Activated naive CD4-positive, alpha-beta T cell treated with anti-CD3 and anti-CD28 coated beads, Interleukin-2, amount 50 U/mL, for 24 hours (primary cell): ENCODE results near the gene CACNA2D3.
"Not testable (repeated sequence)": the region's sequence is repeated elsewhere in the genome, so short reads cannot be mapped to it uniquely, and the experiment has no call there.

Experiments used
- H3K27ac Mint-ChIP-seq: one replicate; pipeline ENCODE4 v1.8.0; 2021; ENCODE audit warnings: mild to moderate bottlenecking, mixed read lengths
- H3K27me3 Mint-ChIP-seq: one replicate; pipeline ENCODE4 v1.8.0; 2021; ENCODE audit warnings: mixed read lengths
- H3K36me3 Mint-ChIP-seq: one replicate; pipeline ENCODE4 v1.8.0; 2021; ENCODE audit warnings: mixed read lengths
- H3K4me1 Mint-ChIP-seq: one replicate; pipeline ENCODE4 v1.8.0; 2021; ENCODE audit warnings: mixed read lengths
- H3K4me3 Mint-ChIP-seq: one replicate; pipeline ENCODE4 v1.8.0; 2021; ENCODE audit warnings: mild to moderate bottlenecking, mixed read lengths
- H3K9me3 Mint-ChIP-seq: one replicate; pipeline ENCODE4 v1.8.0; 2021; ENCODE audit warnings: mixed read lengths

Gene CACNA2D3

GRCh38 chr3:54967731-54968161, 845.4 kb downstream of the CACNA2D3 start:
- Mint-ChIP-seq H3K27ac (no peak overlapping the region), H3K4me3 (no peak overlapping the region), H3K9me3 (no peaks in the 10 kb centered on the region), H3K4me1 (no peaks in the 10 kb centered on the region), H3K36me3 (no peaks in the 10 kb centered on the region), H3K27me3 (peaks cover 2% of the 10 kb centered on the region)

DNA sequence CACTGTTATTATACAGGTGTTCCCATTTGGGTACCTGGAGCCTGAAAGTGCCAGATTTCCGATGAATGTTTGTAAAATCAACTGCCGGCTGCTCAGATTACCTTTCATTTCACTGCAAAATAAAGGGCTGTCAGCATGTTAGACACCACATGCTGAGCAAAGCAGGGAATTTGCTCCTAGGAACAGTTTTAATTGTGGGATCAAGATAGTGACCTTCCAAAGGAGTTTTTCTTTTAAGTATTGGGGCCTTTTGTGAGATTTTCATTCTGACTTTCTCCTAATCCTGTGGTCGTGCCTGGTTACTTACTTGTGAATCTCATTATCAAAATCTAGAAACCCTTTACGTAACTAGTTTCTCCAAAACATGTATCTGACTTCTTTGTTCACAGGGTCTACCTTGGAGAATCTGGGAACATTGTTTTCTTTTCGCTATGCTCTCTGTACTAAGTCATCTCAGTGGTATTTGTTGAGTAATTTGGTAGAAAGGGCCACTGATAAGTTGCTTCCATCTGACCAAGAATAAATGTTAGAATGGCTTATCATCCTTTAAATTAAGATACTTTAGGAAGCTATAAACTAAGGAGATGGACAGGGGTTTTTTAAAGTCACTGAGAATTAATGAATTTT, 846.3 kb downstream of the CACNA2D3 start:
- Mint-ChIP-seq H3K27me3 (peaks cover 2% of the 10 kb centered on the region), H3K4me1 (no peaks in the 10 kb centered on the region), H3K27ac (no peak overlapping the region), H3K36me3 (no peaks in the 10 kb centered on the region), H3K9me3 (no peaks in the 10 kb centered on the region), H3K4me3 (no peak overlapping the region)

- Mint-ChIP-seq H3K4me1 (no peaks in the 10 kb centered on the region), H3K27ac (no peak overlapping the region), H3K36me3 (no peaks in the 10 kb centered on the region), H3K27me3 (peaks cover 2% of the 10 kb centered on the region), H3K4me3 (no peak overlapping the region), H3K9me3 (peaks cover 4% of the 10 kb centered on the region)
These were observed 847.3 kb downstream of the CACNA2D3 start for GRCh38 chr3:54969652-54970051.

DNA sequence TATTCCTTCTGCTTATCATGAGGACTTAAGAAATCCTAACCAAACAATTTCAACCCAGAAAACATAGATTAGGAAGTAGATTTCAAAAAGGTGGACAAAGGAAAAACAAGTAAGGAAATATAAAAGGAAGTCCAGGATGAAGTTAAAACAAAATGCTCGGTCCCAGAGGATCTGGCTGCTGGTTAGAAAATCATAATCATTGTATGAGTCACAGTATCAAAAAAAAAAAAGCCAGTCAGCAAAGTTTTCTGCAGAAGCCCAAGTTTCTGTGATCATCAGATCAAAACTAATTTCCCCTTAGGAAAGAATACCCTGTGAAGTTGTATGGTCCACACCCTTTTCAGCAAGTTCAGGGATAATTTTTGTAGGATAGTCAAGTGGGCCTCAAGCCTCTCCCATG, 848.5 kb downstream of the CACNA2D3 start:
- no peak overlapping the region for H3K27ac Mint-ChIP-seq
- no peaks in the 10 kb centered on the region for H3K27me3 Mint-ChIP-seq
- no peaks in the 10 kb centered on the region for H3K4me1 Mint-ChIP-seq
- no peak overlapping the region for H3K4me3 Mint-ChIP-seq
- peaks cover 4% of the 10 kb centered on the region for H3K9me3 Mint-ChIP-seq
- no peaks in the 10 kb centered on the region for H3K36me3 Mint-ChIP-seq

DNA sequence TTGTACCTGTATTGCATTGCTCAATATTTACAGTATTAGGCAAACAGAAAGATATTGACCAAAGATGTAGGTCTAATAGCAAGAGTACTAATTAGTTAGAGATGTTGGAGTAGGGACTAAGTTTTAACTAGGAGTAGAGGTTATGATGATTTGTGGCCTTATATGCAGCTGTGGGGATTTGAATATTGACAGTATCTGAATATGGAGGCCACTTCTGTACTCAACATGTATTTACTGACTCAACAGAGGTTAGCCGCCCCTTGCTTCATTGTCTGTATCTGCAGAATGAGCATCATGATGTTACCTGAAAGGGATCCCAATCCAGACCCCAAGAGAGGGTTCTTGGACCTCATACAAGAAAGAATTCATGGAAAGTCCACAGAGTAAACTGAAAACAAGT, 855.1 kb downstream of the CACNA2D3 start:
- H3K4me3 Mint-ChIP-seq: no peak overlapping the region
- H3K36me3 Mint-ChIP-seq: no peaks in the 10 kb centered on the region
- H3K4me1 Mint-ChIP-seq: no peaks in the 10 kb centered on the region
- peaks cover 10% of the 10 kb centered on the region for H3K9me3 Mint-ChIP-seq
- no peaks in the 10 kb centered on the region for H3K27me3 Mint-ChIP-seq
- H3K27ac Mint-ChIP-seq: no peak overlapping the region

DNA sequence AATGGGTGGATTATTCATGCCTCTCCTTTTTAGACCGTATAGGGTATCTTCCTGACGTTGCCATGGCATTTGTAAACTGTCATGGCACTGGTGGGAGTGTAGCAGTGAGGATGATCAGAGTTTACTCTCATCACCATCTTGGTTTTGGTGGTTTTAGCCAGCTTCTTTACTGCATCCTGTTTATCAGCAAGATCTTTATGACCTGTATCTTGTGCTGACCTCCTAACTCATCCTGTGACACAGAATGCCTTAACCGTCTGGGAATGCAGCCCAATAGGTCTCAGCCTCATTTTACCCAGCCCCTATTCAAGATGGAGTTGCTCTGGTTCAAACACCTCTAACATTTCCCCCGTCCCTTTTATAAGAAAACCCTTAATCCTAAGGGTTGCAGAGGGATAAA, 855.6 kb downstream of the CACNA2D3 start:
- H3K4me3 Mint-ChIP-seq, H3K27ac Mint-ChIP-seq, H3K27me3 Mint-ChIP-seq, H3K36me3 Mint-ChIP-seq, H3K4me1 Mint-ChIP-seq: not testable (repeated sequence)
- H3K9me3 Mint-ChIP-seq: peaks cover 10% of the 10 kb centered on the region

- Mint-ChIP-seq H3K4me3 (no peak overlapping the region), H3K27me3 (no peaks in the 10 kb centered on the region), H3K9me3 (peaks cover 6% of the 10 kb centered on the region), H3K4me1 (no peaks in the 10 kb centered on the region), H3K27ac (no peak overlapping the region), H3K36me3 (no peaks in the 10 kb centered on the region)
These were observed 860.5 kb downstream of the CACNA2D3 start for GRCh38 chr3:54982807-54983206.

DNA sequence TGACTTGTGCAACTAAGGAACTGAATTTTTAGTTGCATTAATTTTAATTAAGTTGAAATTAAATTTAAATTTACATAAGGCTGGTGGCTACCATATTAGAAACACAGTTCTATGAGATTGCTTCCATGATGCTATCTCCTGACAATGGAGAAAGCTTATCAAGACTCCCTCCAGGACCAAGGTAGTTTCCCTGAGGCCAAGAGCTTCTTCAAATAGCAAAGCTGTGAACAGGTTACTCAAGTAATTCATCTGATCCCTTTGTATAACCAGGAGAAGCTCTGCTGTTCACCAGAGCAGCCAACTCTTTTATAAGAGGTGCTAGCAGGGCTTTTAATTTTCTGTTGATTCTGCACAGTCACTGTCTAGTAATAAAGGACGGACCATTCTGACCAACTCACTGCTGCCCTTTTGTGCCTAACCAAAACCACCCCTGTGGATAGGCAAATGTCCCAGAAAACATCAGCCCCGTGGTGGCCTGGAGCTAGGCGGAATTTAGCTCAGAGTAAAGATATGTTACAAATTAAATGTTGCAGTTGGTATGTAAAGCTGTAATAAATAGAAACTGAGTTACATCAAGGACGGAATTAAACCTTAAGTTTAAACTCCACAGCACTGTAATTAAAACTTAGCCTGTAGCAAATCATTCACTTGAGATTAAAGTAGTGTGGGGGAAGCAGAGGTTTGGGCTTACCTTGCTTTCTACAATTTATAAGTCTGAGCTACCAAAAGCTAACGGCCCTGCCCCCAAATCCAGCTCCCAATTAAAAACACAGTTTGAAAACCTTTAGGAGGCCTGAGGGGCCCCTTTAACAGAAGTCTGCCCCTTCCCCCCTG, 861.1 kb downstream of the CACNA2D3 start:
- Mint-ChIP-seq H3K9me3 (peaks cover 6% of the 10 kb centered on the region), H3K27ac (no peak overlapping the region), H3K27me3 (no peaks in the 10 kb centered on the region), H3K4me1 (no peaks in the 10 kb centered on the region), H3K36me3 (no peaks in the 10 kb centered on the region), H3K4me3 (no peak overlapping the region)

GRCh38 chr3:54985856-54986255, 863.5 kb downstream of the CACNA2D3 start:
- Mint-ChIP-seq H3K36me3 (no peaks in the 10 kb centered on the region), H3K27ac (no peak overlapping the region), H3K4me3 (no peak overlapping the region), H3K4me1 (no peaks in the 10 kb centered on the region), H3K27me3 (no peaks in the 10 kb centered on the region), H3K9me3 (peaks cover 6% of the 10 kb centered on the region)

- no peaks in the 10 kb centered on the region for H3K36me3 Mint-ChIP-seq
- no peak overlapping the region for H3K27ac Mint-ChIP-seq
- H3K9me3 Mint-ChIP-seq: peaks cover 3% of the 10 kb centered on the region
- no peaks in the 10 kb centered on the region for H3K4me1 Mint-ChIP-seq
- no peaks in the 10 kb centered on the region for H3K27me3 Mint-ChIP-seq
- H3K4me3 Mint-ChIP-seq: no peak overlapping the region
These were observed 863.9 kb downstream of the CACNA2D3 start for GRCh38 chr3:54986294-54986693.

DNA sequence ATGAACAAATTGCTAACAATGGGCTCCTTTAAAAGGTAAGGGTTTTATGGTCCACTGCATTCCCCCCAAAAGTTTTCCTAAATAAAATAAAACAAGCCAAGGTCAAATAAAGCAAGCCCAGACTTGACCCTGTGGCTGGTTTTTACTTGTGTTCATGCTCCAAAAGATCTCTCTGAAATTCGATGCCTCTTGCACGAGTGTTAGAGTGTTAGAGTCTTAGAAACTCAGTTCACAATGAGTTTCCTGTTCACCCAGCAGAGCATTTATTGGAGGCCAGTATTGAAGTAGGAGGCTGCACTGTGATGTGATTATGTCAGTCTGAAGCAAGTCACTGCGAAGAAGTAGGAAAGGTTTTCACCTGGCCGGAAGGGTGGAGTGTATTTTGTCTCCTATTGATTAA, 865.4 kb downstream of the CACNA2D3 start:
- H3K4me3 Mint-ChIP-seq: no peak overlapping the region
- no peaks in the 10 kb centered on the region for H3K4me1 Mint-ChIP-seq
- H3K36me3 Mint-ChIP-seq: no peaks in the 10 kb centered on the region
- H3K27ac Mint-ChIP-seq: no peak overlapping the region
- no peaks in the 10 kb centered on the region for H3K9me3 Mint-ChIP-seq
- H3K27me3 Mint-ChIP-seq: no peaks in the 10 kb centered on the region

DNA sequence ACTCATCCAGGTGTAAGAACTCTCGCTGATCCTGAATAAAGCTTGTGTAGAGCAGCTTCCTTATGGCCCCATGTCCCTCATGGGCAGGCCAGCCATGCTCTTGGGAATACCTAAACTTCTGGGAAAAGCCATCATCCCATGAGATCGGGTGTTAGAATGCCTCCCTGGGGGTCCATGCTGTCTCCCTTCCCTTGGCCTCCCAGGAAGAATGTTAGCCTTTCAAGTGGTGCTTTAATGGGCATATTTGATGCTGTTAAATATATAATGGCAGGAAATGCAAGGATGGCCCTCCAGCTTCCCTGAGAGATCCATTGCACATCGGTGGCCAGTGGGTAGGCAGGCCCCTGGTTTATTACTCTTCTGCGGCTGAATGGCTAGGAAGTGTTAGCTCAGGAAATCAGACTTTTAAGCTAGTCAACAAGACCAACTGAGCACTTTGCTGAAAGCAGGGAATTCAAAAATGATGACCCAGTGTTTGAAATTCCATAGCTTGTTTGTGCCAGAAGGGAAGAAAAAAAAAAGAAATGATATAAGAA, 866.0 kb downstream of the CACNA2D3 start:
- no peaks in the 10 kb centered on the region for H3K36me3 Mint-ChIP-seq
- H3K27me3 Mint-ChIP-seq: no peaks in the 10 kb centered on the region
- no peak overlapping the region for H3K27ac Mint-ChIP-seq

GRCh38 chr3:54988838-54989630, 866.7 kb downstream of the CACNA2D3 start:
- no peak overlapping the region for H3K27ac Mint-ChIP-seq
- no peaks in the 10 kb centered on the region for H3K27me3 Mint-ChIP-seq
- H3K4me3 Mint-ChIP-seq: no peak overlapping the region
- no peaks in the 10 kb centered on the region for H3K4me1 Mint-ChIP-seq
- no peaks in the 10 kb centered on the region for H3K9me3 Mint-ChIP-seq
- H3K36me3 Mint-ChIP-seq: no peaks in the 10 kb centered on the region

More for the DNA sequence above, 866.0 kb downstream of the CACNA2D3 start:
- Mint-ChIP-seq H3K9me3 (no peaks in the 10 kb centered on the region), H3K4me1 (no peaks in the 10 kb centered on the region), H3K4me3 (no peak overlapping the region)

DNA sequence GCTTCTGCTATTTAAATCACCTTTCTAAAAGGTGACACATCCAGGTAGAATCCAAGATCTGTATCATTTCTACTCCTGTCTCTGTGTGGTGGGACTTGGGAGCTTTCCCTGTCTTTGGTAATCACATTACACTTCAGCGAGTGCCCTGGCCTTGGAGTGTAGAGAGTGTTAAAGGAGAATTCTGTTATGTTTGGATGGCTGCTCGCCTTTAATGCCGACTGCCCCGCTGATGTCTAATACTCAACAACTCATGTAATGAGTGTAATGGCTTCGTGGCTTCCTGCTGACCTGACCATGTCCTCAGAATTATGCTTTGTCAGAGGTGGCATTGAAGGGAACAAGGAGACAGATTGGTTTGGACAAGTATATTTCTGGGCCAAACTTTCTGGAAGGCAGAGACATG, 871.8 kb downstream of the CACNA2D3 start:
- Mint-ChIP-seq H3K27me3 (no peaks in the 10 kb centered on the region), H3K27ac (no peak overlapping the region), H3K4me1 (no peaks in the 10 kb centered on the region), H3K9me3 (no peaks in the 10 kb centered on the region), H3K4me3 (no peak overlapping the region), H3K36me3 (no peaks in the 10 kb centered on the region)

GRCh38 chr3:54999159-54999558, 876.8 kb downstream of the CACNA2D3 start:
- Mint-ChIP-seq H3K4me1 (no peaks in the 10 kb centered on the region), H3K27ac (no peak overlapping the region), H3K9me3 (no peaks in the 10 kb centered on the region), H3K36me3 (no peaks in the 10 kb centered on the region), H3K4me3 (no peak overlapping the region), H3K27me3 (no peaks in the 10 kb centered on the region)

- no peak overlapping the region for H3K4me3 Mint-ChIP-seq
- no peaks in the 10 kb centered on the region for H3K36me3 Mint-ChIP-seq
- no peak overlapping the region for H3K27ac Mint-ChIP-seq
- H3K9me3 Mint-ChIP-seq: no peaks in the 10 kb centered on the region
- no peaks in the 10 kb centered on the region for H3K4me1 Mint-ChIP-seq
- no peaks in the 10 kb centered on the region for H3K27me3 Mint-ChIP-seq
These were observed 877.5 kb downstream of the CACNA2D3 start for GRCh38 chr3:54999811-55000210.
